Liver (tissue), 3 donors: ENCODE measurements around the gene KMT2E.

Source experiments
- CTCF ChIP-seq: fragments of 150-350 bp; IDR thresholded peaks from 2 replicates; pipeline ENCODE4 v1.5.1; 2017; ENCODE audit warnings: improper control_type of control experiment, low read depth, low read length; ENCODE audit not compliant: missing input control
- FOXA1 ChIP-seq: IDR thresholded peaks from 2 replicates; pipeline ENCODE4 v1.6.1; 2016; ENCODE audit warnings: antibody characterized with exemption
- GABPA ChIP-seq, 2 donors: IDR thresholded peaks in 1 of 2; conservative IDR thresholded peaks in 1 of 2; 2 replicates each; pipeline ENCODE4 v1.6.1; 2016; ENCODE audit warnings: antibody characterized with exemption in 2 of 2, mild to moderate bottlenecking in 1 of 2, moderate library complexity in 1 of 2
- JUND ChIP-seq, 2 donors: IDR thresholded peaks; 2 replicates each; pipeline ENCODE4 v1.6.1; 2016; ENCODE audit warnings: antibody characterized with exemption in 2 of 2
- MAX ChIP-seq: IDR thresholded peaks from 2 replicates; pipeline ENCODE4 v1.6.1; 2016; ENCODE audit warnings: antibody characterized with exemption
- RAD21 ChIP-seq, 2 donors: IDR thresholded peaks; 2 replicates each; pipeline ENCODE4 v1.6.1; 2016; ENCODE audit warnings: antibody characterized with exemption in 2 of 2, mild to moderate bottlenecking in 2 of 2
- REST ChIP-seq: IDR thresholded peaks from 2 replicates; pipeline ENCODE4 v1.6.1; 2016; ENCODE audit warnings: antibody characterized with exemption, mild to moderate bottlenecking
- TAF1 ChIP-seq: conservative IDR thresholded peaks from 2 replicates; pipeline ENCODE4 v1.6.1; 2016; ENCODE audit warnings: antibody characterized with exemption, mild to moderate bottlenecking
- ZBTB33 ChIP-seq: IDR thresholded peaks from 2 replicates; pipeline ENCODE4 v1.6.1; 2016; ENCODE audit warnings: antibody characterized with exemption
- donor health status: healthy.
- donor health status: healthy.

DNA sequence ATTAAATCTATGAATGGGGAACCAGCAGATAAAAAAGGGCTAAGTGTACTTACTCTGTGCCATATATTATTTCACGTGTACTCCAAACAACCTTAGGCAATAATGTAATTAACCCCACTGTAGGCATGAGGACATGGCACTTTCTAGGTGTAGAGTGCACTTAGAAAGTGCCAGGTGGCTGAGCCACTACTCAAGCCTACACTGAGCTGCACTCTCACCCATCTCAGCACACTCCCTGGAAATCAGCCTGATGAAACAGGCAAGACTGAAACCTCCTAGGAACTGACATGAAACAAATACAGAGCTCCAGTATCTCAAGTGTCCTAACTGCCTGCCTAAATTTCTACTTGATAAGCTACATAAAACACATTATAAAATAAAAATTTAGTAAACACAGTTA lies 147.4 kb downstream of the KMT2E start:
- no peak for TF ChIP-seq CTCF
- TF ChIP-seq RAD21 (IDR thresholded peaks at IDR 0.05): no peak
- no peak for TF ChIP-seq REST
- TF ChIP-seq MAX: no peak
- no peak for TF ChIP-seq FOXA1
- TF ChIP-seq GABPA (IDR thresholded peaks at IDR 0.05 in 1 of 2, conservative IDR thresholded peaks at IDR 0.05 in 1 of 2): no peak
- TF ChIP-seq TAF1: no peak
- no peak for TF ChIP-seq ZBTB33
- no peak for TF ChIP-seq JUND (IDR thresholded peaks at IDR 0.05)
